Measurements from ENCODE around the gene SPINK4. TPM values are rescaled to one million over a fixed set of nuclear protein-coding genes. Genes with fewer than 3 reads are reported as not detected.
A peak's percentile ranks its signal among the peaks of the same experiment; 100 is the strongest.

The SPINK4 gene
- polyA plus RNA-seq, 3 donors, result not detected

DNA sequence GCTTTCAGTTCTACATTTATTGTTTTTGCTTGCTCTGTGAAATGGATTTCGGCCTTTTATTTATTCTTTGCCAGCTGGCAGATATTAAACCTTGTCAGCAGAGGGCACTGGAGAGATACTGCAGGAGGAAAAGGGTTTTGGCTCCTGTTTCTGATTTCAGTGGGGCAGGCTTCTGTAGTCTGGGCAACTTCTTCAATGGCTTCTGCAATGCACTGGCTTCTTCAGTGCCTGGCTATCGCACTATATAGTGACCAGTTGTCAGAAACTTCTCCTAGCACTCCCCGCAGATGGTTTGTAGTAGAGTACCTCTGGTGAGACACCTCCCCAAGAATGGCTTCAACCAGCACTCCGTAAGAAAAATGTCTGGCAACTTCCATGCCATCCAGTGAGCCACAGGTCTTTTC is 47.1 kb downstream of the SPINK4 start:
- DNase-seq (ENCODE audit: extremely low read depth in 1 of 11, low read depth in 9 of 11, low spot score in 4 of 11), result peak in 5 of 11 donors; percentile 22 to 41 (median 23)

DNA sequence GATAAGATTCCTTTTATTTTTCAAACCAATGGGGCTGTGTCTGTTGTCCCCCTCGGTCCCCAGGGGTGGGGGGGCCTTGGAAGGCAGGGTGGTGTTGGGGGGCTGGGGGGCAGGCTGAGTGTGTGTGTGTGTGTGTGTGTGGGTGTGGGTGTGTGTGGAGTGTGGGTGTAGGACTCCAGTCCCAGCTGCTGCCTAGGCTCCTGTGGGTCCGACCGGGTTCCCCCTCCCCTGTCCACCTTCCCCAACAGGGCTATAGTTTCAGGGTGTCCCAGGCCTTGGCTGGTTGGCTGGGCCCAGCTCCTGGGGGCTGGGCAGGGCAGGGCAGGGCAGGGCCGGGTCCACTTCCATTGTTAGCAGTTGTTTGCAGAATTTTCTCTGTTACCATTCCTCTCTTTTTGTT is 48.3 kb downstream of the SPINK4 start:
- DNase-seq (ENCODE audit: extremely low read depth in 1 of 11, low read depth in 9 of 11, low spot score in 4 of 11), result no peak

DNA sequence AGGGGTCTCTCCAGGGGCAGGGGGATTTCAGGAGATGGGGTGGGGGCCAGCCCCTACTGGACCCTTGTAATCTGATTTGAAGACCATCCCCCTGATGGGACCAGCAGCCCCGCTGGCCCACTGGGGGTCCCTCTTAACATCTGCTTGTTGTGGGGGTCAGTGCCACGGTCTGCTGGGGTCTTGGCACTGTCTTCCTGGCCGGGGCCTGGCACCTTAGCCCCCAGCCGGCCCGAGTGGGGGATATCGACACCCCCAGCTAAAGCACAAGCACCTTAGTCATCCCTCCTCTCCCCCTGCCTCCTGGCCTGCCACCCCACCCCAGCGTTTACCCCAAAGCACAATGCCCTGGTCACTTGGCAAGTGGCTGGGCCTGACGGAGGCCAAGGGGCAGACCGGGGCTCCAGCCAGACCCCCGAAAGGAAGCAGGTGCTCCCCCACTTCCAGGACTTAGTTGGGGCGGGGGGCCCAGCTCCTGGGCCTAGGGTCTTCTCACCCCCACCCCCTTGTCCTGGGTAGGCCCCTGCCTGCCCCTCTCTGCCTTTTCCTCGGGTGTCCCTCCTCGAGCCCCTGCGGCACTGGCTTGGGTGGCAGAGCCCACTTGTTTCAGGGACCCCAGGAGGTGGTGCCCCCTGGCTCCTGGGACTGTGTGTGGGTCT is 49.0 kb downstream of the SPINK4 start:
- DNase-seq (ENCODE audit: extremely low read depth in 1 of 11, low read depth in 9 of 11, low spot score in 4 of 11), result no peak

DNA sequence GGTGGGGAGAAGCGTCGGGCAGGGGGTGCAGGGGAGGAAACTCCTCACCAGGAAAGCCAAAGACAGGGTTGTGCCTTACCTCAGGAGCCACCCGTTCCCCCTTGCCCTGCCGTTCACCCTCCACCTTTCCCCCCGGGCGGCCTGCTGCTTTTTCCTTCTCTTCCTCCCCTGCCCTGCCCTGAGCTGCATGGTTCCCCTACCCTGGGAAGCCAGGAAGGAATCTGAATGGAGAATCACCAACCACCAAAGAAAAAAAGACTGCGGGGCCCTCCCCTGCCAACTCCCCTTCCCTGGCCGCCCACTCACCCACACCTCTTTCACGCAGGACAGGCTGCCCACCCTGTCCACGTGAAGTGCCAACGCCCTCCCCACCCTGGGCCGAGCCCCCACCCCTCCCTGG is 49.5 kb downstream of the SPINK4 start:
- peak in 1 of 11 donors; percentile 8 for DNase-seq (ENCODE audit: extremely low read depth in 1 of 11, low read depth in 9 of 11, low spot score in 4 of 11)

DNA sequence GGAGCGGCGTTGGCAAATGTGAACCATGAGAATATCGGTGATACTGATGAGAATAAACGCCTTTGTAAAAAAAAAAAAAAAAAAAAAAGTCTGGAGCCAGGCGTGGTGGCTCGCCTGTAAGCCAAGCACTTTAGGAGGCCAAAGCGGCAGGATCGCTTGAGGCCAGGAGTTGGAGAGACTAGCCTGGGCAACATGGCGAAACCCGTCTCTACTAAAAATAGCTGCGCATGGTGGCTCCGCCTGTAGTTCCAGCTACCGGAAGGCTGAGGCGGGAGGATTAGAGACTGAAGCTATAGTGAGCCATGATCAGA is 49.9 kb downstream of the SPINK4 start:
- no peak for DNase-seq (ENCODE audit: extremely low read depth in 1 of 11, low read depth in 9 of 11, low spot score in 4 of 11)

DNA sequence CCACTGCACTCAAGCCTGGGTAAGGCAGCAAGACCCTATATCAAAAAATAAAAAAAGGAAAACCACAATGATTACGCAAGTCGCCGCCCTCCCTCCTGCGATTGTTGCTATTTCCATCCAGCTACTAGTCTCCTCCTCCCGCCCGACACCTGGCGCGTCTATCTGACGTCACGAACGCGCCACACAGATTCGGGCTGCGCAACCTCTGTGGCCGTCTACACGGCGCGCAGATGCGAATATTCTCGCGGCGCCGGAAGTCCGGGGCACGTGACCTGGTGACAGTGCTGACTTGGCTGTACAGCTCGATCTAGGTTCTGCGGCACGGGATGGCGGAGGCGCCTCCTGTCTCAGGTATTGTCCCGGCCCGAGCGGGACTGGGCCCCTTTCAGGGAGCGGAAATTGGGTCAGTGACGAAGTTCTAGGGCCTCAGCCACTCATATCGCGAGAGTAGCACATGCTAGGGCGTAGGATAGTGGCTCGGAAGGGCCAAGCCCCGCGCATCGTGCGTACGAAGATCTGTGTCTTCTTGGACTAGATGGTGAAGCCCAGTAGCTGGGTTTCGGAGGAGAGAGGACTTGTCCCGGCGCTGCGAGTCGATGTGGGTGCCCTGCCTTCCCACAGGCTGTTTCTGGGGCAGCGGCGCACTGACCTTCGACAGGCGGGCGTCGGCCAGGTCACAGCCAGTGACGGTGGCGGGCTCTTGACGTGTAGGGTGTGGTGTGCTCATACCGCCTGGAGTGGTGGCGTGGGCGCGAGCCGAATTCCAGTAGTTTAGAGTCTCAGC is 50.5 kb downstream of the SPINK4 start, which contains the start of gene NFX1:
TSS of gene NFX1 (plus strand) at position 270 of the 784 bp plus-strand sequence. CDS start at position 327, 57 bp downstream.
- peak; percentile 94 to 99 (median 98) for DNase-seq (ENCODE audit: extremely low read depth in 1 of 11, low read depth in 9 of 11, low spot score in 4 of 11)

DNA sequence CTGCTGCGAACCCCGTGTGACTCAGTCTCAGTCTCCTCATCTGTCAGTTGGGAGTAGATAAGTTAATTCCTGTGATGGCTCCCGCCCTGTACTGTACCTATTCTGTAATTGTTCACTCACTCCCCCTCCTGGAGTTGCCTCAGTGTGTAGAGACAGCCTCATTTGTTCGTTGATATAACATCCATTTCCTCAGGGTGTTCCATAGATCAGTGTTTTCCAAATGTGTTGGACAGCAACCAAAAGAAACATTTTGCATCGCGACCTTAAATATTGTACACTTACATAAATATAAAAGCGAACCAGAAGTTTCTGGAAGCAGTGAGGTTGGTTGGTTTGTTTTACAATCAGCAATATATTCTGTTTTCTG is 51.0 kb downstream of the SPINK4 start:
- peak in 4 of 11 donors; percentile 1 to 17 (median 8) for DNase-seq (ENCODE audit: extremely low read depth in 1 of 11, low read depth in 9 of 11, low spot score in 4 of 11)

DNA sequence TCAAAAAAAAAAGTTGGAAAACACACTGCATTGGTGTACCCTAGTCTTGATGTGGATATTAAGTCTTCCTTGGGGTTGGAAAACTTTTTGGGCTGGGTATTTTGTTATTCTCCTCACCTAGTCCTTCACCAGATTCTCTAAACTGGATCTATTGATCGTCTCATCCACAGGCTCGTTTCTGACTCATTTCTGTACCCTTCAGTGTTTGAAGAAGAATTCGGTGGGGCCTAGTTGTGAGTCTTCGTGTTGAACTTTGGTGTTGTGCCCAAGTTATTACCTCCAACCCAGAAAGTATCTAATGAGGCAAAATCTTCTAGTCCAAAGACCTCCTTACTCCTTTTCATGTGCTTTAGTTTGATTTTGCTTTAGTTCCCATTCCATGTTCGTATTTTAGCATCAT is 51.9 kb downstream of the SPINK4 start:
- DNase-seq (ENCODE audit: extremely low read depth in 1 of 11, low read depth in 9 of 11, low spot score in 4 of 11), result no peak

DNA sequence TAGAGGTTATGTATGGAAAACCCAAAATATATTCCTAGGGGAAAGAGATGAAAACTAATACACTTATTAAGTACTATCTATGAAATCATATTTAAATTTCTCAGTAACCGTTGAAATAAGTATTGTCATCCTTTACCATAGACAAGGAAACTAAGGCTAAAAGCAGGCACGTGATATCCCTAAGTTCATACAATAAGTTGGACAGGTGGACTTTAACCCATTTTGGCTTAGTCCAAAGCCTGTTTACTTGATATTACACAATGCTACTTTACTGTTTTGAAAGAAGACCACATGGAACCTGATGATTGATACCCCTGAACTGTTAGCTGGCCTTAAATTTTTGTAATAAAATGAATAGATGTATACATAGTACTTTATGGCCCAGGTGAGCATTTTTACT is 53.8 kb downstream of the SPINK4 start:
- DNase-seq (ENCODE audit: extremely low read depth in 1 of 11, low read depth in 9 of 11, low spot score in 4 of 11), result no peak

DNA sequence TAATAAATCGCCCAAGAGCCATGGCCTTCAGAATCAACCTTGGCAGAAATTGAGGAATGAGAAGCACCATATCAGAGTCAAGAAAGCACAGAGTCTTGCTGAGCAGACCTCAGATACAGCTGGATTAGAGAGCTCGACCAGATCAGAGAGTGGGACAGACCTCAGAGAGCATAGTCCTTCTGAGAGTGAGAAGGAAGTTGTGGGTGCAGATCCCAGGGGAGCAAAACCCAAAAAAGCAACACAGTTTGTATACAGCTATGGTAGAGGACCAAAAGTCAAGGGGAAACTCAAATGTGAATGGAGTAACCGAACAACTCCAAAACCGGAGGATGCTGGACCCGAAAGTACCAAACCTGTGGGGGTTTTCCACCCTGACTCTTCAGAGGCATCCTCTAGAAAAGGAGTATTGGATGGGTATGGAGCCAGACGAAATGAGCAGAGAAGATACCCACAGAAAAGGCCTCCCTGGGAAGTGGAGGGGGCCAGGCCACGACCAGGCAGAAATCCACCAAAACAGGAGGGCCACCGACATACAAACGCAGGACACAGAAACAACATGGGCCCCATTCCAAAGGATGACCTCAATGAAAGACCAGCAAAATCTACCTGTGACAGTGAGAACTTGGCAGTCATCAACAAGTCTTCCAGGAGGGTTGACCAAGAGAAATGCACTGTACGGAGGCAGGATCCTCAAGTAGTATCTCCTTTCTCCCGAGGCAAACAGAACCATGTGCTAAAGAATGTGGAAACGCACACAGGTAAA is 54.9 kb downstream of the SPINK4 start:
- DNase-seq (ENCODE audit: extremely low read depth in 1 of 11, low read depth in 9 of 11, low spot score in 4 of 11), result no peak

DNA sequence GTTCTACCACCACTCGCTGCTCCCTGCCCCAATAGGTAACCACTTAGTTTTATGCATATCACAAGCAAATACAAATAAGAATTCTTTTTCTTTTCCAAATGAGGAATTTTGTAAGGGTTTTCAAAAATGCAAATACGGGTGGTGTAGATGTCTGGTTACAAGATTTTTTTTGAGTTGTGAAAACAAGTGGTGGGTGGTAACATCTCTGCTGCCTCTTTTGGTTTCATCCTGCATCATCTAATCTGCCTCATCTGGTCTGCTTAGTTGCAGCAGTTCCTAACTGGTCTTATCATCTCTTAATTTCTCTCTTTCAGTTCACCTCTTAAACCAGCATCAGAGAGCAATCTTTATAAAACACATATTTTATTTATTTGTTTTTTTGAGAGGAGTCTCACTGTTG is 55.6 kb downstream of the SPINK4 start:
- DNase-seq (ENCODE audit: extremely low read depth in 1 of 11, low read depth in 9 of 11, low spot score in 4 of 11), result no peak

DNA sequence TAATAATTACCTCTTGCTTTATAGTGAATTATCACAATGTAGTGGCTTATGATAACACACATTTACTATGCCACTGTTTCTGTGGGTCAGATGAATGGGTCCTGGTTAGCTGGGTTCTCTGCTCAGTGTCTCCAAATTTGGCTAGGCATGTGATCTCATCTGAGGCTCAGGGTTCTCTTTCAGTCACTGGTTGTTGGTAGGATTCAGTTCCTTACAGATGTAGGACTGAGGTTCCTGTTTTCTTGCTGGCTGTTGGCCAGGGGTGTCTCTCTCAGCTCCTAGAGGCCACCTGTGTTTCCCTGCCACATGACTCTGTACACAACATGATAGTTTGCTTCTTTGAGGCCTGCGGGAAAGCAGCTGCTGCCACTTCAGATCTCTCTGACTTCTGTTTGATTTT is 57.5 kb downstream of the SPINK4 start:
- no peak for DNase-seq (ENCODE audit: extremely low read depth in 1 of 11, low read depth in 9 of 11, low spot score in 4 of 11)

Other genes with a start within 250 kb of the SPINK4 start
- 10 to 100 TPM; 42.0 to 47.7 (median 46.5) TPM for gene APTX, start 238.5 kb upstream of the SPINK4 start, polyA plus RNA-seq (ENCODE audit: insufficient read length in 3 of 3)
- 100 to 1,000 TPM; 188 to 274 (median 255) TPM for gene DNAJA1, start 214.9 kb upstream of the SPINK4 start, polyA plus RNA-seq (ENCODE audit: insufficient read length in 3 of 3)
- gene SMU1, start 163.5 kb upstream of the SPINK4 start, polyA plus RNA-seq (ENCODE audit: insufficient read length in 3 of 3), result 10 to 100 TPM; 25.4 to 32.7 (median 27.4) TPM
- 100 to 1,000 TPM; 102 to 154 (median 129) TPM for gene B4GALT1, start 72.8 kb upstream of the SPINK4 start, polyA plus RNA-seq (ENCODE audit: insufficient read length in 3 of 3)
- gene BAG1, start 24.5 kb downstream of the SPINK4 start, polyA plus RNA-seq (ENCODE audit: insufficient read length in 3 of 3), result 10 to 100 TPM; 73.6 to 85.7 (median 79.5) TPM
- 100 to 1,000 TPM; 105 to 129 (median 106) TPM for gene CHMP5, start 24.9 kb downstream of the SPINK4 start, polyA plus RNA-seq (ENCODE audit: insufficient read length in 3 of 3)
- gene NFX1, start 50.3 kb downstream of the SPINK4 start, polyA plus RNA-seq (ENCODE audit: insufficient read length in 3 of 3), result 10 to 100 TPM; 30.5 to 40.8 (median 35.0) TPM
- gene AQP7, start 162.4 kb downstream of the SPINK4 start, polyA plus RNA-seq (ENCODE audit: insufficient read length in 3 of 3), result 10 to 100 TPM; 19.9 to 42.7 (median 23.6) TPM
- gene AQP3, start 207.4 kb downstream of the SPINK4 start, polyA plus RNA-seq (ENCODE audit: insufficient read length in 3 of 3), result 100 to 1,000 TPM in 1 of 3 donors, 10 to 100 TPM in 2; 36.4 to 207 (median 64.7) TPM
- 10 to 100 TPM; 23.6 to 26.4 (median 25.2) TPM for gene NOL6, start 233.8 kb downstream of the SPINK4 start, polyA plus RNA-seq (ENCODE audit: insufficient read length in 3 of 3)

Data from renal cortex interstitium (tissue), 11 donors.